B cell (primary cell): ENCODE results near the gene DENND1C. TPM values are rescaled to one million over a fixed set of nuclear protein-coding genes. Genes with fewer than 3 reads are reported as not detected.

Source experiments
- ATAC-seq: fragments of 200-7000 bp; cut with Tn5 transposase; one replicate; pipeline ENCODE4 v1.10.0; 2021; ENCODE audit warnings: low read depth, mild to moderate bottlenecking, moderate number of reproducible peaks, moderate library complexity
- CTCF ChIA-PET: fragments of 350-600 bp; sonication (Branson Sonifier 250); formaldehyde crosslinking; loops from one replicate; lab custom pipeline; 2021; ENCODE audit warnings: antibody characterized with exemption, inconsistent platforms; lab: Charles Lee
- POLR2A ChIA-PET: fragments of 350-600 bp; sonication (Branson Sonifier 250); formaldehyde crosslinking; loops from one replicate; lab custom pipeline; 2021; ENCODE audit warnings: antibody characterized with exemption; lab: Charles Lee
- DNase-seq: peaks from one replicate; pipeline ENCODE4 v3.0.0; 2013
- H2AFZ ChIP-seq: 2 replicates; pipeline ENCODE4 v1.6.1; 2012; ENCODE audit warnings: mild to moderate bottlenecking, low read depth, low read length; ENCODE audit not compliant: insufficient read depth, poor library complexity, severe bottlenecking
- H3K27ac ChIP-seq, 2 donors: 1 replicate in 1 of 2; 2 replicates in 1 of 2; pipeline ENCODE4 v1.5.1; 2012 to 2013; ENCODE audit warnings: low read length in 2 of 2, mild to moderate bottlenecking in 2 of 2, moderate library complexity in 1 of 2
- H3K27me3 ChIP-seq, 4 experiments: fragments of 200-600 bp in 1 of 4; sonication (generic) in 1 of 4; replicated peaks in 1 of 4; 1 replicate in 2 of 4; 2 replicates in 2 of 4; pipeline versions ENCODE4 v1.6.1 to v1.7.0; 2013 to 2016; ENCODE audit warnings: low read length in 3 of 4, mild to moderate bottlenecking in 2 of 4, mixed read lengths in 1 of 4, moderate library complexity in 1 of 4; ENCODE audit not compliant: insufficient read depth in 4 of 4, control insufficient read depth in 3 of 4; ENCODE audit errors: control extremely low read depth in 1 of 4
- H3K36me3 ChIP-seq, 2 experiments: replicated peaks in 1 of 2; 1 replicate in 1 of 2; 2 replicates in 1 of 2; pipeline versions ENCODE4 v1.6.1 to v1.7.1; 2013; ENCODE audit warnings: low read length in 1 of 2; ENCODE audit not compliant: insufficient read depth in 2 of 2, control insufficient read depth in 1 of 2; ENCODE audit errors: control extremely low read depth in 1 of 2, extremely low read depth in 1 of 2
- H3K4me1 ChIP-seq, 2 donors: fragments of 200-600 bp in 1 of 2; sonication (generic) in 1 of 2; 1 replicate in 1 of 2; 2 replicates in 1 of 2; pipeline versions ENCODE4 v1.5.1 to v1.6.1; 2013 to 2017; ENCODE audit warnings: low read length in 2 of 2; ENCODE audit not compliant: control insufficient read depth in 2 of 2, insufficient read depth in 2 of 2
- H3K4me2 ChIP-seq: replicated peaks from 2 replicates; pipeline ENCODE3; 2012; ENCODE audit warnings: mild to moderate bottlenecking, low read depth, low read length; ENCODE audit not compliant: poor library complexity, severe bottlenecking
- H3K4me3 ChIP-seq, 5 experiments: fragments of 200-600 bp in 1 of 5; sonication (generic) in 1 of 5; 1 replicate in 3 of 5; 2 replicates in 2 of 5; pipeline versions ENCODE4 v1.5.1 to v1.7.0; 2011 to 2016; ENCODE audit warnings: low read length in 4 of 5, mild to moderate bottlenecking in 4 of 5, low read depth in 2 of 5, control low read depth in 1 of 5, moderate library complexity in 1 of 5; ENCODE audit not compliant: insufficient read depth in 1 of 5; ENCODE audit errors: control extremely low read depth in 1 of 5, extremely low read depth in 1 of 5
- H3K79me2 ChIP-seq: fragments of 200-600 bp; sonication (generic); one replicate; pipeline ENCODE4 v1.6.0; 2016; ENCODE audit warnings: low read length; ENCODE audit not compliant: control insufficient read depth, insufficient read depth
- H3K9ac ChIP-seq: fragments of 200-600 bp; sonication (generic); 2 replicates; pipeline ENCODE4 v1.6.1; 2017; ENCODE audit warnings: mild to moderate bottlenecking, low read length, moderate library complexity
- H3K9me3 ChIP-seq, 3 donors: one replicate each; pipeline versions ENCODE4 v1.6.1 to v1.7.1; 2013; ENCODE audit warnings: low read length in 2 of 3; ENCODE audit not compliant: control insufficient read depth in 2 of 3, insufficient read depth in 1 of 3; ENCODE audit errors: control extremely low read depth in 1 of 3
- H4K20me1 ChIP-seq: 2 replicates; pipeline ENCODE4 v1.6.0; 2012; ENCODE audit warnings: mild to moderate bottlenecking, low read length; ENCODE audit not compliant: insufficient read depth, control insufficient read depth, poor library complexity, severe bottlenecking
- H3K27ac Mint-ChIP-seq: one replicate; pipeline ENCODE4 v1.8.0; 2021; ENCODE audit warnings: mixed read lengths
- H3K27me3 Mint-ChIP-seq: one replicate; pipeline ENCODE4 v1.8.0; 2021; ENCODE audit warnings: mixed read lengths
- H3K4me1 Mint-ChIP-seq: one replicate; pipeline ENCODE4 v1.8.0; 2021; ENCODE audit warnings: mixed read lengths
- H3K4me3 Mint-ChIP-seq: one replicate; pipeline ENCODE4 v1.8.0; 2021; ENCODE audit warnings: mixed read lengths
- H3K9me3 Mint-ChIP-seq: one replicate; pipeline ENCODE4 v1.8.0; 2022; ENCODE audit warnings: mixed read lengths; ENCODE audit not compliant: insufficient read depth
- CTCF ChIP-seq: fragments of 200-600 bp; IDR thresholded peaks from one replicate; pipeline ENCODE4 v1.8.0; 2022; ENCODE audit warnings: antibody characterized with exemption, mild to moderate bottlenecking
- EZH2 ChIP-seq: IDR thresholded peaks from 2 replicates; pipeline ENCODE4 v1.6.1; 2012; ENCODE audit warnings: borderline replicate concordance, low read depth, mild to moderate bottlenecking, moderate library complexity, low read length; ENCODE audit not compliant: insufficient read depth, poor library complexity, severe bottlenecking
- WGBS: methylation state at CpG from one replicate; pipeline ENCODE4 v1.1.5; 2013; ENCODE audit warnings: missing lambda C conversion rate; ENCODE audit not compliant: insufficient coverage; 5-methylcytosine and 5-hydroxymethylcytosine counted together
- intact Hi-C: fragments of 100-400 bp; cut with micrococcal nuclease; formaldehyde crosslinking; loops from one replicate; pipeline ENCODE4 v1.10.0; 2022
- polyA plus RNA-seq: library from polyadenylated mRNA; depleted of rRNA; stranded (reverse); fragments of >200 nt; gene quantifications from 2 replicates; pipeline ENCODE4 v1.2.3, GENCODE V29; 2012
- total RNA-seq, 2 donors: library from RNA; stranded (reverse); fragments of 120-200 nt in 1 of 2; gene quantifications; 1 replicate in 1 of 2; 2 replicates in 1 of 2; pipeline versions ENCODE4 v1.2.3 to v1.2.4, GENCODE V29; 2013 to 2022

The DENND1C gene
- total and polyA plus RNA-seq, 2 donors (not counting 1 experiment from before 2014, with no cell fraction given): 119 to 132 TPM

DNA sequence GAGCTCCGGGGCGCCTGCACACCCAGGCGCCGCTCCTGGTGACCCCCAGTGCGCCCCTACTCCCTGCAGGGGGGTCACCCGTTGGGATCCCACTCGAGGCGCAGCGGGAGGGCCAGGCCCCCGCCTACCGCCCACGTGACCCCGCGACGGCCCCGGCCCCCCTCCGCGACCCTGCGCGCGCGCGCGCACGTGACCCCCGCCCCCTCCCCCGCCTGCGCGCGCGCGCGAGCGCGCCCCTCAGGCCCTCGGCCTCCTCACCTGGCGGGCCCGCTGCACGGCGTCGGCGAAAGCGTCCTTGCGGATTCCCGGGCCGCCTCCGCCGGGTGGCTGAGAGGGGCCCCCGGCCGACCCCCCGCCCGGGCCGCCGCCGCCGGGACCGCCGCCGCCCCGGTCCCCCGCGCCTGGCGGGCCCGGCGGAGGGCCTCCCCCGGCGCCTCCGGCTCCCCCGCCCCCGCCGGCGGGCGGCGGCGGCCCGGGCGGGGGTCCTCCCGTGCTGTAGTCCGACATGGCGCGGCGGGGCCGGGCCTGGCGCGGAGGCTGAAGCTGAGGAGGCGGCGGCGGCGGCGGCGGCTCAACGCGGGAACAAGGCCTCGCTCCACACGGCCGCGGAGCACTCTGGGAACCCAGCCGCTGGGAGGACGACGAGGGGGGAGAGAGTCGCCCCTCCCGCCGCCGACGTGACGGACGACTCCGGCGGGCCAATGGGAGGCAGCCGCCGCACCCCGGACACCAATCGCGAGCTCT is 57.2 kb downstream of the DENND1C start, which contains the start of gene KHSRP:
TSS of gene KHSRP (minus strand) at position 617 of the 744 bp plus-strand sequence. CDS start at position 507, 110 bp downstream.
- no peak for ATAC-seq
- Mint-ChIP-seq H3K4me3 (peak within 1 kb of the TSS; percentile 90), H3K4me1 (peaks cover 35% of the 10 kb centered on the region), H3K27me3 (no peaks in the 10 kb centered on the region), H3K9me3 (no peaks in the 10 kb centered on the region), H3K27ac (peak within 1 kb of the TSS; percentile 94)
- POLR2A ChIA-PET: interaction anchor here (0.6 to 2.9 kb wide), 6 partner anchors 31 to 399 kb away, joined by 3 to 15 read pairs (median 6); partner anchors contain the start of genes ALKBH7, CLPP, GTF2F1 and SLC25A23
- Histone ChIP-seq H2AFZ (peak within 1 kb of the TSS; percentile 89), H3K9me3 (peaks cover 0 to 13% (median 0%) of the 10 kb centered on the region in 3 donors), H4K20me1 (peaks cover 48% of the 10 kb centered on the region), H3K4me1 (peaks cover 26 to 32% of the 10 kb centered on the region in 2 donors), H3K9ac (peak within 1 kb of the TSS; percentile 84), H3K4me3 (peak within 1 kb of the TSS; percentile 62 to 67 (median 66)), H3K4me2 (peak within 1 kb of the TSS; percentile 98), H3K27ac (peak within 1 kb of the TSS; percentile 84 to 93), H3K79me2 (peaks cover 41% of the 10 kb centered on the region), H3K36me3 (peaks cover 0 to 31% of the 10 kb centered on the region in 2 experiments), H3K27me3 (no peaks in the 10 kb centered on the region)
- TF ChIP-seq EZH2 (no peak), CTCF (no peak)
- WGBS: under 1% methylated on average over 111 of the region's 114 CpGs
- CTCF ChIA-PET: interaction anchor here (0.9 to 2.0 kb wide), 3 partner anchors 35 to 439 kb away, joined by 3 to 6 read pairs (median 6); partner anchors contain the start of gene SLC25A23
- DNase-seq: no peak
- intact Hi-C loops: loop anchor here (2.0 kb wide), 2 partner anchors 78 to 314 kb away; partner anchors contain the start of genes RFX2 and TUBB4A
